ENCODE results near the gene SAMD1. TPM values are rescaled to one million over a fixed set of nuclear protein-coding genes. Genes with fewer than 3 reads are reported as not detected.

Gene SAMD1
- total and polyA plus RNA-seq, 9 of the 15 experiments (the other 6 are each of a cell fraction or from before 2014, with no cell fraction given) = 2.9 to 96.0 (median 43.5) TPM

DNA sequence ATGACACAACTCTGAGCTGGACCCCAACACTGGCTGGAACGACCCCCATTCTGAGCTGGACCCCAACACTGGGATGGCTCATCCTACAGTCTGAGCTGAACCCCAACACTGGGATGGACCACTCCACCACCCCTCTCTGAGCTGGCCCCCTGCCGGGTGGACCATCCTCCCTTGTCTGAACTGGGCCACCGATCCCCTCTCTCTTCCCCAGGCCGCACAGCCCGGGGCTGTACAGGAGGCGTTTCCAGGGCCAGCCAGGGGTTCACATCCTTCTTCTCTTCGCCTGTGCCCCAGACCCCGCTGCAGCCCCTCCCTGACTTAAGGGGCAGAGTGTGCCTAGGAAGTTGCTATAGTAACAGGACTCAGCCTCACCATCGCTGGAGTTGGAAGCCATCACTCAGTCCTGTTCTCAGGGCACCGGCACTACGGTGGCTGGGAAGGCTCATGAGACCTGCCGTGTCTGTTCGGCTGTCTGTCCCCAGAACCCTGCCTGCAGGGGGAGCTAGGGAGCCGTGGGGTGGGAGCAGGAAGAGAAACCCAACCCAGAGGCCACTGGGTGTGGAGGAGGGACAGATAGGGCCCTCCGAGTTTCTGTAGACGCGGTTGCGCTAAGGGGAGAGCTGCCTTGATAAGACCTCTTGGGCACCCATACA, 23.3 kb upstream of the SAMD1 start (continued):
- TF ChIP-seq, protein P1, sequence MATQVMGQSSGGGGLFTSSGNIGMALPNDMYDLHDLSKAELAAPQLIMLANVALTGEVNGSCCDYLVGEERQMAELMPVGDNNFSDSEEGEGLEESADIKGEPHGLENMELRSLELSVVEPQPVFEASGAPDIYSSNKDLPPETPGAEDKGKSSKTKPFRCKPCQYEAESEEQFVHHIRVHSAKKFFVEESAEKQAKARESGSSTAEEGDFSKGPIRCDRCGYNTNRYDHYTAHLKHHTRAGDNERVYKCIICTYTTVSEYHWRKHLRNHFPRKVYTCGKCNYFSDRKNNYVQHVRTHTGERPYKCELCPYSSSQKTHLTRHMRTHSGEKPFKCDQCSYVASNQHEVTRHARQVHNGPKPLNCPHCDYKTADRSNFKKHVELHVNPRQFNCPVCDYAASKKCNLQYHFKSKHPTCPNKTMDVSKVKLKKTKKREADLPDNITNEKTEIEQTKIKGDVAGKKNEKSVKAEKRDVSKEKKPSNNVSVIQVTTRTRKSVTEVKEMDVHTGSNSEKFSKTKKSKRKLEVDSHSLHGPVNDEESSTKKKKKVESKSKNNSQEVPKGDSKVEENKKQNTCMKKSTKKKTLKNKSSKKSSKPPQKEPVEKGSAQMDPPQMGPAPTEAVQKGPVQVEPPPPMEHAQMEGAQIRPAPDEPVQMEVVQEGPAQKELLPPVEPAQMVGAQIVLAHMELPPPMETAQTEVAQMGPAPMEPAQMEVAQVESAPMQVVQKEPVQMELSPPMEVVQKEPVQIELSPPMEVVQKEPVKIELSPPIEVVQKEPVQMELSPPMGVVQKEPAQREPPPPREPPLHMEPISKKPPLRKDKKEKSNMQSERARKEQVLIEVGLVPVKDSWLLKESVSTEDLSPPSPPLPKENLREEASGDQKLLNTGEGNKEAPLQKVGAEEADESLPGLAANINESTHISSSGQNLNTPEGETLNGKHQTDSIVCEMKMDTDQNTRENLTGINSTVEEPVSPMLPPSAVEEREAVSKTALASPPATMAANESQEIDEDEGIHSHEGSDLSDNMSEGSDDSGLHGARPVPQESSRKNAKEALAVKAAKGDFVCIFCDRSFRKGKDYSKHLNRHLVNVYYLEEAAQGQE (IDR thresholded peaks at IDR 0.05; ENCODE audit: borderline replicate concordance) = no peak; the same call in 1 of the 2 replicates
- TF ChIP-seq, protein P1 (CRISPR knock-in tag; IDR thresholded peaks at IDR 0.05; ENCODE audit: low read depth) = 0 out of 2 replicates have a peak, but pooled peaks have one; percentile 50
- TF ChIP-seq, protein P2, sequence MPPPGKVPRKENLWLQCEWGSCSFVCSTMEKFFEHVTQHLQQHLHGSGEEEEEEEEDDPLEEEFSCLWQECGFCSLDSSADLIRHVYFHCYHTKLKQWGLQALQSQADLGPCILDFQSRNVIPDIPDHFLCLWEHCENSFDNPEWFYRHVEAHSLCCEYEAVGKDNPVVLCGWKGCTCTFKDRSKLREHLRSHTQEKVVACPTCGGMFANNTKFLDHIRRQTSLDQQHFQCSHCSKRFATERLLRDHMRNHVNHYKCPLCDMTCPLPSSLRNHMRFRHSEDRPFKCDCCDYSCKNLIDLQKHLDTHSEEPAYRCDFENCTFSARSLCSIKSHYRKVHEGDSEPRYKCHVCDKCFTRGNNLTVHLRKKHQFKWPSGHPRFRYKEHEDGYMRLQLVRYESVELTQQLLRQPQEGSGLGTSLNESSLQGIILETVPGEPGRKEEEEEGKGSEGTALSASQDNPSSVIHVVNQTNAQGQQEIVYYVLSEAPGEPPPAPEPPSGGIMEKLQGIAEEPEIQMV (tag; conservative IDR thresholded peaks at IDR 0.05; ENCODE audit: low read depth) = no peak
- TF ChIP-seq ZNF584 (CRISPR knock-in tag; IDR thresholded peaks at IDR 0.05; ENCODE audit: low read depth) (no peak), ZC3H8 (IDR thresholded peaks at IDR 0.05) (no peak), SAP30 (IDR thresholded peaks at IDR 0.05; ENCODE audit: borderline replicate concordance, insufficient read depth, low read depth, low read length, poor library complexity, severe bottlenecking) (no peak)
- TF ChIP-seq, protein P3, sequence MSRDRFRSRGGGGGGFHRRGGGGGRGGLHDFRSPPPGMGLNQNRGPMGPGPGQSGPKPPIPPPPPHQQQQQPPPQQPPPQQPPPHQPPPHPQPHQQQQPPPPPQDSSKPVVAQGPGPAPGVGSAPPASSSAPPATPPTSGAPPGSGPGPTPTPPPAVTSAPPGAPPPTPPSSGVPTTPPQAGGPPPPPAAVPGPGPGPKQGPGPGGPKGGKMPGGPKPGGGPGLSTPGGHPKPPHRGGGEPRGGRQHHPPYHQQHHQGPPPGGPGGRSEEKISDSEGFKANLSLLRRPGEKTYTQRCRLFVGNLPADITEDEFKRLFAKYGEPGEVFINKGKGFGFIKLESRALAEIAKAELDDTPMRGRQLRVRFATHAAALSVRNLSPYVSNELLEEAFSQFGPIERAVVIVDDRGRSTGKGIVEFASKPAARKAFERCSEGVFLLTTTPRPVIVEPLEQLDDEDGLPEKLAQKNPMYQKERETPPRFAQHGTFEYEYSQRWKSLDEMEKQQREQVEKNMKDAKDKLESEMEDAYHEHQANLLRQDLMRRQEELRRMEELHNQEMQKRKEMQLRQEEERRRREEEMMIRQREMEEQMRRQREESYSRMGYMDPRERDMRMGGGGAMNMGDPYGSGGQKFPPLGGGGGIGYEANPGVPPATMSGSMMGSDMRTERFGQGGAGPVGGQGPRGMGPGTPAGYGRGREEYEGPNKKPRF (IDR thresholded peaks at IDR 0.05; ENCODE audit: low read depth, low read length) = no peak
